SU-DHL-6 (cell line): ENCODE results near the gene SOSTDC1.

Source experiments
- H2AFZ ChIP-seq: fragments of 200-600 bp; sonication (generic); 2 replicates; pipeline ENCODE4 v1.6.1; 2014; ENCODE audit warnings: low read depth, mild to moderate bottlenecking, moderate library complexity, mixed read lengths, antibody characterized with exemption, low read length; ENCODE audit not compliant: severe bottlenecking
- H3F3A ChIP-seq: fragments of 200-600 bp; shearing (Covaris generic); 2 replicates; pipeline ENCODE4 v1.6.0; 2016; ENCODE audit warnings: antibody characterized with exemption, mild to moderate bottlenecking; ENCODE audit not compliant: insufficient read depth
- H3K27ac ChIP-seq: fragments of 200-600 bp; sonication (generic); 2 replicates; pipeline ENCODE4 v1.5.1; 2016; ENCODE audit warnings: low read depth, mild to moderate bottlenecking, low read length, moderate library complexity, mixed read lengths
- H3K27me3 ChIP-seq: fragments of 200-600 bp; sonication (generic), shearing (Covaris generic); 2 replicates; pipeline ENCODE4 v1.6.0; 2014; ENCODE audit warnings: mild to moderate bottlenecking, low read length
- H3K36me3 ChIP-seq: fragments of 200-600 bp; sonication (generic); 2 replicates; pipeline ENCODE4 v1.6.1; 2014; ENCODE audit warnings: mild to moderate bottlenecking, low read length, mixed read lengths
- H3K4me2 ChIP-seq: fragments of 300-600, 200-600 bp; shearing (Covaris generic), sonication (generic); 2 replicates; pipeline ENCODE4 v1.6.0; 2014; ENCODE audit warnings: low read length, low read depth, mild to moderate bottlenecking; ENCODE audit not compliant: poor library complexity, severe bottlenecking
- H3K4me3 ChIP-seq: fragments of 200-600 bp; sonication (generic); 2 replicates; pipeline ENCODE4 v1.5.1; 2014; ENCODE audit warnings: antibody characterized with exemption, low read length, mild to moderate bottlenecking, mixed read lengths; ENCODE audit not compliant: insufficient read depth, poor library complexity, severe bottlenecking
- H3K79me2 ChIP-seq: fragments of 200-600 bp; sonication (generic); 2 replicates; pipeline ENCODE4 v1.6.1; 2014; ENCODE audit warnings: mild to moderate bottlenecking, low read length, moderate library complexity; ENCODE audit not compliant: insufficient read depth
- H3K9ac ChIP-seq: fragments of 200-600 bp; sonication (generic); 2 replicates; pipeline ENCODE4 v1.7.0; 2014; ENCODE audit warnings: mild to moderate bottlenecking, low read length
- H3K9me2 ChIP-seq: fragments of 200-600 bp; sonication (generic); replicated peaks from 2 replicates; pipeline ENCODE4 v1.6.1; 2014; ENCODE audit warnings: low read length; ENCODE audit not compliant: insufficient read depth
- H3K9me3 ChIP-seq: fragments of 200-600 bp; sonication (generic); 2 replicates; pipeline ENCODE4 v1.6.1; 2014; ENCODE audit warnings: low read length, mixed read lengths; ENCODE audit not compliant: insufficient read depth
- H4K20me1 ChIP-seq: fragments of 200-600 bp; sonication (generic); 2 replicates; pipeline ENCODE4 v1.6.1; 2014; ENCODE audit warnings: low read depth, mild to moderate bottlenecking, antibody characterized with exemption, low read length, moderate library complexity, mixed read lengths
- EZH2phosphoT487 ChIP-seq: fragments of 200-600 bp; sonication (generic), shearing (Covaris generic); conservative IDR thresholded peaks from 2 replicates; pipeline ENCODE4 v1.6.1; 2018; ENCODE audit warnings: mild to moderate bottlenecking, antibody characterized with exemption, low read length, moderate library complexity, mixed read lengths
- TF ChIP-seq, protein P1 (sequence below): fragments of 200-600 bp; sonication (generic); IDR thresholded peaks from one replicate; pipeline ENCODE4 v1.5.1; 2017; ENCODE audit warnings: antibody characterized with exemption, mild to moderate bottlenecking, low read length, moderate library complexity; ENCODE audit not compliant: insufficient read depth, poor library complexity, severe bottlenecking

The SOSTDC1 gene

DNA sequence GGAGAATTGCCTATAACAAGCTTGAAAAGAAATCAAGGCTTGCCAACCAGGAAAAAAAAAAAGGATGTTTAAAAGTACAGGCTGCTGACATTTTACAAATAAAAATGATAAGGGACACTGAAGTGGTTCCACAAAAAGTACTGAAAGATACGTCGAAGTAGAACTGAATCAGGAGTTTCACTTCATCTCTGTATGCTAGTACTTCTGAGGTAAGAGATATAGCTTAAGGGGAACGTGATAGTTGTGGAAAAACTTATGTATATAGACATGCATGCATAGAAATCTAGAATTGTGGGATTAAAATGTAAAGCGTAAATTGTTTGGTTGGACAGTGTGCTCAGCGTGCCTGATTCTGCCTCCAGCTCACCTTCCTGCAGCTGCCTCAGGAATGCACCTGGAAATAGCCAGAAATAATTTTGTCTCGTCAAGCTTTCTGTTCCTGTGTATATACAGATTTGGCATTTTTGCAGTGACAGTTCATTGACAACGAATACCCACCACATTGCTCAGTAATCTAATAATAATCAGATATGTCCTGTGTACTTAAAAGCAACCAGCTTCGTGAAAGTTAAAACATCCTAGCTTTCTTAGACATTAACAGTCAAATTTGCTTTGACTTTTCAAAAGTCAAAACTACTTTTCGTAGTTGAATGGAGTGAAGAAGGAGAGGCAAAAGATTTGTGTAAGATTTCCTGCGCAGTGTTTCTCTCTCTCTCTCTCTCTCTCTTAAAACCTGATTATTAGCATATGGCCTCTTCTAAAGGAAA is 1.4 kb downstream of the SOSTDC1 start:
- no peak overlapping the region for H3K27ac ChIP-seq
- H3K9me3 ChIP-seq: no peaks in the 10 kb centered on the region
- H3K36me3 ChIP-seq: no peaks in the 10 kb centered on the region
- no peak overlapping the region for H2AFZ ChIP-seq
- no peaks in the 10 kb centered on the region for H3K27me3 ChIP-seq
- no peak overlapping the region for H3K9ac ChIP-seq
- no peaks in the 10 kb centered on the region for H3F3A ChIP-seq
- H4K20me1 ChIP-seq: no peaks in the 10 kb centered on the region
- no peak overlapping the region for H3K4me3 ChIP-seq
- TF ChIP-seq EZH2phosphoT487: no peak
- TF ChIP-seq, protein P1, sequence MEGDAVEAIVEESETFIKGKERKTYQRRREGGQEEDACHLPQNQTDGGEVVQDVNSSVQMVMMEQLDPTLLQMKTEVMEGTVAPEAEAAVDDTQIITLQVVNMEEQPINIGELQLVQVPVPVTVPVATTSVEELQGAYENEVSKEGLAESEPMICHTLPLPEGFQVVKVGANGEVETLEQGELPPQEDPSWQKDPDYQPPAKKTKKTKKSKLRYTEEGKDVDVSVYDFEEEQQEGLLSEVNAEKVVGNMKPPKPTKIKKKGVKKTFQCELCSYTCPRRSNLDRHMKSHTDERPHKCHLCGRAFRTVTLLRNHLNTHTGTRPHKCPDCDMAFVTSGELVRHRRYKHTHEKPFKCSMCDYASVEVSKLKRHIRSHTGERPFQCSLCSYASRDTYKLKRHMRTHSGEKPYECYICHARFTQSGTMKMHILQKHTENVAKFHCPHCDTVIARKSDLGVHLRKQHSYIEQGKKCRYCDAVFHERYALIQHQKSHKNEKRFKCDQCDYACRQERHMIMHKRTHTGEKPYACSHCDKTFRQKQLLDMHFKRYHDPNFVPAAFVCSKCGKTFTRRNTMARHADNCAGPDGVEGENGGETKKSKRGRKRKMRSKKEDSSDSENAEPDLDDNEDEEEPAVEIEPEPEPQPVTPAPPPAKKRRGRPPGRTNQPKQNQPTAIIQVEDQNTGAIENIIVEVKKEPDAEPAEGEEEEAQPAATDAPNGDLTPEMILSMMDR: no peak
- H3K4me2 ChIP-seq: no peak overlapping the region
- H3K9me2 ChIP-seq: no peaks in the 10 kb centered on the region
- no peaks in the 10 kb centered on the region for H3K79me2 ChIP-seq

DNA sequence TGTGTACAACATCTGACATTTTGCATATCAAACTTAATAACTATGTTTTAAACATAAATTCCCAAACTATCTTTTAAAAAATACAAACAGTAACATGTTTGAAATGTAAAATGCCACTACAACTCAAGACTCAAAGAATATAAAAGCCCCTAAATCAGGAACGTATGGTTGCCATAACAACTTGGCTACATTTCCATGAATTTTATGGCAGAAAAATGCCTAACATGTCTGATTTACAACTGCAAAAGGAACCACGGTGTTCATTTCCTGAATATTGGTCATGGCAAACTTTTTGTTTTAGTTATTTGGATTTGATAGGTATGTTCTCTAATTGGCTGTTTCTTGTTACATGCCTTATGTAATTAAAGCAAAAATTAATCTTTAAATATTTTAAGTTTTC is 2.0 kb downstream of the SOSTDC1 start:
- no peak for TF ChIP-seq EZH2phosphoT487
- TF ChIP-seq, protein P1: no peak
- Histone ChIP-seq H4K20me1 (no peaks in the 10 kb centered on the region), H3K27ac (no peak overlapping the region)

DNA sequence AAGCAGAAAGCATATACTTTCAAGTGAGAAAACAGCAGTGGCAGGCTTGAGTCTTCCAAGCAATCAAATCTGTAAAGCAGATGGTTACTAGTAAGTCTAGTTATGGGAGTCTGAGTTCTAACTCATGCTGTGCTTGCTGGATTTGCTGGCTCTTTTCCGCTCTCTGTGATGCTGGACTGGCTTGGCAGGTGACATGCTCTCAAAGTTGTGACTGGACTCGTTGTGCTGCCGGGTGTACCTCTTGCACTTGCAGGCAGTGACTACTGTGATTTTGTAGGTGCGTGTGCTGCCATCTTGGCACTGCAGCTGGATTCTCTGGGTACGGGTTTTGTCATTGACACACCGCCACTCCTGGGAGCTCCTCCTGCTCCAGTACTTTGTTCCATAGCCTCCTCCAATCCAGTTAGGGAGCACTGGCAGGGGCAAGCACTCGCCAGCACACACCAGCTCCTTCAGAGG is 3.1 kb downstream of the SOSTDC1 start:
- H3K79me2 ChIP-seq: no peaks in the 10 kb centered on the region

More for the DNA sequence above, 2.0 kb downstream of the SOSTDC1 start:
- H3K27me3 ChIP-seq: no peaks in the 10 kb centered on the region
- no peaks in the 10 kb centered on the region for H3K36me3 ChIP-seq
- no peak overlapping the region for H3K4me3 ChIP-seq
- no peaks in the 10 kb centered on the region for H3F3A ChIP-seq
- no peaks in the 10 kb centered on the region for H3K79me2 ChIP-seq
- H2AFZ ChIP-seq: no peak overlapping the region
- H3K9me2 ChIP-seq: no peaks in the 10 kb centered on the region
- no peak overlapping the region for H3K4me2 ChIP-seq
- H3K9ac ChIP-seq: no peak overlapping the region
- no peaks in the 10 kb centered on the region for H3K9me3 ChIP-seq

More for the DNA sequence above, 3.1 kb downstream of the SOSTDC1 start:
- Histone ChIP-seq H3F3A (no peaks in the 10 kb centered on the region), H3K36me3 (no peaks in the 10 kb centered on the region), H3K4me3 (no peak overlapping the region), H2AFZ (no peak overlapping the region), H3K9me2 (no peaks in the 10 kb centered on the region), H3K9ac (no peak overlapping the region), H3K4me2 (no peak overlapping the region), H3K9me3 (no peaks in the 10 kb centered on the region), H3K27ac (no peak overlapping the region), H3K27me3 (no peaks in the 10 kb centered on the region), H4K20me1 (no peaks in the 10 kb centered on the region)
- TF ChIP-seq, protein P1: no peak
- no peak for TF ChIP-seq EZH2phosphoT487
